Tongue (tissue), 1 donor: ENCODE data around the gene AAGAB. TPM values are rescaled to one million over a fixed set of nuclear protein-coding genes. Genes with fewer than 3 reads are reported as not detected.

Source experiments
- total RNA-seq: library from RNA; depleted of rRNA; stranded (reverse); fragments of >200 nt; gene quantifications from one replicate; pipeline ENCODE4 v1.2.3, GENCODE V29; 2014

The AAGAB gene
- total RNA-seq, 1 donor from 2014 or later, result 21.2 TPM

Other genes with a start within 250 kb of the AAGAB start
- gene SMAD3, start 189.1 kb downstream of the AAGAB start, total RNA-seq, result 37.8 TPM
- gene IQCH, start 125 bp upstream of the AAGAB start, total RNA-seq, result 4.3 TPM